Activated effector memory CD4-positive, alpha-beta T cell treated with Interleukin-2 at 50 U/mL for 16 hours (primary cell): ENCODE measurements around the gene VEGFB.

ENCODE experiments used
- DNase-seq: peaks from one replicate; pipeline ENCODE4 v3.0.0-alpha.2; 2020

Gene VEGFB

GRCh38 chr11:64263021-64263946 is 28.9 kb downstream of the VEGFB start:
- DNase-seq = no peak

- no peak for DNase-seq
Observed at GRCh38 chr11:64263947-64264317, 29.5 kb downstream of the VEGFB start.

- DNase-seq = no peak
Observed at GRCh38 chr11:64264371-64264852, 30.0 kb downstream of the VEGFB start.

- DNase-seq = no peak
Observed at GRCh38 chr11:64265176-64266160, 31.1 kb downstream of the VEGFB start.

GRCh38 chr11:64266339-64266738 is 32.0 kb downstream of the VEGFB start:
- no peak for DNase-seq

GRCh38 chr11:64267207-64267945 is 33.0 kb downstream of the VEGFB start:
- DNase-seq = no peak

GRCh38 chr11:64268025-64268892 is 33.9 kb downstream of the VEGFB start:
- no peak for DNase-seq

- peak; percentile 34 for DNase-seq
Observed at GRCh38 chr11:64268893-64269539, 34.6 kb downstream of the VEGFB start.

GRCh38 chr11:64269540-64270220 is 35.3 kb downstream of the VEGFB start:
- DNase-seq = peak; percentile 98

- no peak for DNase-seq
Observed at GRCh38 chr11:64275031-64275800, 40.8 kb downstream of the VEGFB start.

- DNase-seq = no peak
Observed at GRCh38 chr11:64275841-64276240, 41.5 kb downstream of the VEGFB start.

- DNase-seq = no peak
Observed at GRCh38 chr11:64276653-64277431, 42.5 kb downstream of the VEGFB start.

GRCh38 chr11:64278576-64279190 is 44.3 kb downstream of the VEGFB start:
- no peak for DNase-seq

GRCh38 chr11:64281957-64282770 is 47.8 kb downstream of the VEGFB start:
- no peak for DNase-seq

- DNase-seq = no peak
Observed at GRCh38 chr11:64283092-64283491, 48.7 kb downstream of the VEGFB start.

- peak; percentile 90 for DNase-seq
Observed at GRCh38 chr11:64284048-64284961, 49.9 kb downstream of the VEGFB start, which contains the start of gene BAD. Gene BAD (minus strand): TSS chr11:64284665. CDS start chr11:64284368, 297 bp downstream.
